Natural killer cell (primary cell): ENCODE data around the gene RNF13. TPM values are rescaled to one million over a fixed set of nuclear protein-coding genes. Genes with fewer than 3 reads are reported as not detected.
"Not testable (repeated sequence)": the region's sequence is repeated elsewhere in the genome, so short reads cannot be mapped to it uniquely, and the experiment has no call there.

Experiments used
- ATAC-seq, 3 donors: fragments of 150-1000 bp in 2 of 3; fragments of 200-7000 bp in 1 of 3; cut with Tn5 transposase; 1 replicate in 1 of 3; 2 replicates in 2 of 3; pipeline ENCODE4 v1.10.0; 2021; ENCODE audit warnings: mild to moderate bottlenecking in 2 of 3, moderate library complexity in 2 of 3
- DNase-seq, 2 donors: peaks; one replicate each; pipeline versions ENCODE4 v3.0.0 to v3.0.0-alpha.2; 2013 to 2021; ENCODE audit warnings: mixed read lengths in 1 of 2
- H3K27ac ChIP-seq: one replicate; pipeline ENCODE4 v1.5.1; 2013; ENCODE audit warnings: mild to moderate bottlenecking, low read length
- H3K27me3 ChIP-seq: one replicate; pipeline ENCODE4 v1.6.1; 2013; ENCODE audit warnings: low read length; ENCODE audit not compliant: control insufficient read depth, insufficient read depth
- H3K36me3 ChIP-seq: one replicate; pipeline ENCODE4 v1.6.1; 2013; ENCODE audit warnings: low read length; ENCODE audit not compliant: control insufficient read depth, insufficient read depth
- H3K4me1 ChIP-seq: one replicate; pipeline ENCODE4 v1.6.1; 2013; ENCODE audit warnings: low read length; ENCODE audit not compliant: control insufficient read depth, insufficient read depth
- H3K4me3 ChIP-seq: one replicate; pipeline ENCODE4 v1.5.1; 2013; ENCODE audit warnings: low read length
- H3K9me3 ChIP-seq: one replicate; pipeline ENCODE4 v1.6.1; 2013; ENCODE audit warnings: low read length; ENCODE audit not compliant: control insufficient read depth, insufficient read depth
- H3K27ac Mint-ChIP-seq, 2 donors: one replicate each; pipeline ENCODE4 v1.8.0; 2022; ENCODE audit warnings: mild to moderate bottlenecking in 2 of 2, mixed read lengths in 2 of 2, moderate library complexity in 1 of 2
- H3K27me3 Mint-ChIP-seq, 2 donors: one replicate each; pipeline ENCODE4 v1.8.0; 2022; ENCODE audit warnings: low read depth in 2 of 2, mixed read lengths in 2 of 2
- H3K36me3 Mint-ChIP-seq: one replicate; pipeline ENCODE4 v1.8.0; 2022; ENCODE audit warnings: mixed read lengths
- H3K4me1 Mint-ChIP-seq, 2 donors: one replicate each; pipeline ENCODE4 v1.8.0; 2022; ENCODE audit warnings: mixed read lengths in 2 of 2
- H3K4me3 Mint-ChIP-seq: one replicate; pipeline ENCODE4 v1.8.0; 2022; ENCODE audit warnings: mild to moderate bottlenecking, moderate library complexity, mixed read lengths
- H3K9me3 Mint-ChIP-seq, 2 donors: one replicate each; pipeline ENCODE4 v1.8.0; 2022; ENCODE audit warnings: mixed read lengths in 2 of 2
- WGBS: methylation state at CpG from one replicate; pipeline ENCODE4 v1.1.7; 2013; ENCODE audit warnings: missing lambda C conversion rate; ENCODE audit not compliant: insufficient coverage; 5-methylcytosine and 5-hydroxymethylcytosine counted together
- intact Hi-C: fragments of 100-400 bp; cut with micrococcal nuclease; formaldehyde crosslinking; loops from one replicate; pipeline ENCODE4 v1.14.2; 2022
- total RNA-seq, 4 donors: library from RNA; stranded (reverse); fragments of 120-200 nt in 1 of 4; gene quantifications; one replicate each; pipeline versions ENCODE4 v1.2.3 to v1.2.4, GENCODE V29; 2013 to 2022
- TF ChIP-seq, protein P1 (sequence below): fragments of 200-600 bp; IDR thresholded peaks from one replicate; pipeline ENCODE4 v1.8.0; 2022; ENCODE audit warnings: antibody characterized with exemption

Gene RNF13
- total RNA-seq, 3 donors from 2014 or later (not counting 1 experiment from before 2014, with no cell fraction given): 57.4 to 69.7 (median 66.6) TPM

DNA sequence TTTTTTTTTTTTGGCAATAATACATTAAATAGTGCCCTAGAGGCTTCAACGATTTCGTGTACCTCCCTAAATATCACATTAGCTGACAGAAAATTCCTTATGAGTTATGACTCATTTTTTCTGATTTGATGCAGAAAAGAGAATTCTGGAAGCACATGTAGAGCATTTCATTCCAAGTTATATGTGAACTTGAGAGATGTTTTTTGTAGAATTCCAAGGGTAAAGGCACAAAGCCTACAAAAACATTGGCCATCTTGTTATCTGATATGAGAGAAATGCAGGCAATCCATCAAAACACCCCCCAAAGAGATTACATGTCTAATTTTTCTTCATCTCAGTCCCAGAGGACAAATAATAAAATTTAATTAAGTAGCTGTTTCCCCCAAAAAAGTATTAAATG is 164.4 kb downstream of the RNF13 start:
- peaks cover 0 to under 1% of the 10 kb centered on the region in 2 donors for H3K4me1 Mint-ChIP-seq
- no peak for ATAC-seq
- DNase-seq: no peak
- H3K27ac ChIP-seq: no peak overlapping the region
- H3K4me3 ChIP-seq: no peak overlapping the region
- no peak overlapping the region for H3K4me3 Mint-ChIP-seq
- TF ChIP-seq, protein P1, sequence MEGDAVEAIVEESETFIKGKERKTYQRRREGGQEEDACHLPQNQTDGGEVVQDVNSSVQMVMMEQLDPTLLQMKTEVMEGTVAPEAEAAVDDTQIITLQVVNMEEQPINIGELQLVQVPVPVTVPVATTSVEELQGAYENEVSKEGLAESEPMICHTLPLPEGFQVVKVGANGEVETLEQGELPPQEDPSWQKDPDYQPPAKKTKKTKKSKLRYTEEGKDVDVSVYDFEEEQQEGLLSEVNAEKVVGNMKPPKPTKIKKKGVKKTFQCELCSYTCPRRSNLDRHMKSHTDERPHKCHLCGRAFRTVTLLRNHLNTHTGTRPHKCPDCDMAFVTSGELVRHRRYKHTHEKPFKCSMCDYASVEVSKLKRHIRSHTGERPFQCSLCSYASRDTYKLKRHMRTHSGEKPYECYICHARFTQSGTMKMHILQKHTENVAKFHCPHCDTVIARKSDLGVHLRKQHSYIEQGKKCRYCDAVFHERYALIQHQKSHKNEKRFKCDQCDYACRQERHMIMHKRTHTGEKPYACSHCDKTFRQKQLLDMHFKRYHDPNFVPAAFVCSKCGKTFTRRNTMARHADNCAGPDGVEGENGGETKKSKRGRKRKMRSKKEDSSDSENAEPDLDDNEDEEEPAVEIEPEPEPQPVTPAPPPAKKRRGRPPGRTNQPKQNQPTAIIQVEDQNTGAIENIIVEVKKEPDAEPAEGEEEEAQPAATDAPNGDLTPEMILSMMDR: no peak
- WGBS: no CpG with 5 or more reads among the region's 2 CpGs
- no peaks in the 10 kb centered on the region for H3K36me3 Mint-ChIP-seq
- no peaks in the 10 kb centered on the region for H3K4me1 ChIP-seq
- H3K9me3 Mint-ChIP-seq: no peaks in the 10 kb centered on the region
- intact Hi-C loops: no loop called here
- peaks cover 17 to 37% of the 10 kb centered on the region in 2 donors for H3K27me3 Mint-ChIP-seq
- no peaks in the 10 kb centered on the region for H3K9me3 ChIP-seq
- H3K27ac Mint-ChIP-seq: no peak overlapping the region
- peaks cover 4% of the 10 kb centered on the region for H3K27me3 ChIP-seq
- H3K36me3 ChIP-seq: no peaks in the 10 kb centered on the region

DNA sequence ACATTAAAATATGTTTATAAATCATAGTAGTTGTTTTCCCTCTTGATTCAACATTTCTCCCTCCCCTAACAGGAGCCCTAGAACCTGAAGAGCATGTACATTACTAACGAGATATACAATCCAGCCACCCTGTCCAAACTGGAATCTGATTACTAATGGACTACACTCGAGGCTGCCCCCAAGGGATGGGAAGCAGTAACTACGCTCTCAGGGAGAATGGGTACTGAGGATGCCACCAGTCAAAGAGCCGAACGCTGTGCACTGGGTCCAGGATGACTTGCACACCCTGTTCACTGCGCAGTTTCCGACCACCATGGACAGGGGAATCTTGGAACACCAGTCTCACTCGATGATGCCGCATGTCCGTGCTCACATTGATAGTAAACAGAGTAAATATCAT is 169.0 kb downstream of the RNF13 start:
- no CpG with 5 or more reads among the region's 10 CpGs for WGBS
- ATAC-seq: peak in 2 of 3 donors; percentile 49 to 63
- H3K9me3 Mint-ChIP-seq, H3K27ac ChIP-seq, DNase-seq, H3K4me3 Mint-ChIP-seq, H3K4me1 ChIP-seq, H3K4me1 Mint-ChIP-seq, H3K36me3 ChIP-seq, H3K27ac Mint-ChIP-seq, H3K27me3 ChIP-seq, H3K9me3 ChIP-seq, H3K4me3 ChIP-seq, H3K36me3 Mint-ChIP-seq, intact Hi-C loops: not testable (repeated sequence)
- H3K27me3 Mint-ChIP-seq: peaks cover 14 to 21% of the 10 kb centered on the region in 2 donors

DNA sequence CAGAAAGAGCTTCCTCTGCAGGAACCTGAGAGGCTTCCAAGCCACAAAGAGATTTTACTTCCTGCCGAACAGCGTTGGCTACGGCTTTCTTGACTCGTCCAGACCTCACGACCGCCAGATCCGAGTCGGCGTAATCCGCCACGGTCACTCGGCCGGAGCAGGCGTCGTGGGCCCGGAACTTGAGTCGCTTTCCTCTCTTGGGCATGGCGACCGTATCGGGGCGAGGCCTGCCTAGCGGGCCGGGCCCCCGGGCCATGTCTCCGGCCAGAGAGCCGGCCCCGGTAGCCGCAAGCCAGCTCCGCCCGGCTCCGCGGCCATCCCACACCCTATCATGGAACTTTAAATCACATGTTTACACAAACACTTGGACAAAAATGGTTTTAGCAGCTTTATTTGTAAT is 170.0 kb downstream of the RNF13 start:
- H3K9me3 Mint-ChIP-seq, H3K4me1 ChIP-seq, H3K4me3 Mint-ChIP-seq, H3K27ac Mint-ChIP-seq, H3K4me1 Mint-ChIP-seq, H3K36me3 ChIP-seq, H3K4me3 ChIP-seq, DNase-seq, H3K36me3 Mint-ChIP-seq, intact Hi-C loops, H3K27me3 ChIP-seq, H3K27ac ChIP-seq, ATAC-seq, H3K9me3 ChIP-seq: not testable (repeated sequence)
- 93% methylated on average over 32 of the region's 32 CpGs for WGBS
- H3K27me3 Mint-ChIP-seq: peaks cover 12 to 15% of the 10 kb centered on the region in 2 donors

DNA sequence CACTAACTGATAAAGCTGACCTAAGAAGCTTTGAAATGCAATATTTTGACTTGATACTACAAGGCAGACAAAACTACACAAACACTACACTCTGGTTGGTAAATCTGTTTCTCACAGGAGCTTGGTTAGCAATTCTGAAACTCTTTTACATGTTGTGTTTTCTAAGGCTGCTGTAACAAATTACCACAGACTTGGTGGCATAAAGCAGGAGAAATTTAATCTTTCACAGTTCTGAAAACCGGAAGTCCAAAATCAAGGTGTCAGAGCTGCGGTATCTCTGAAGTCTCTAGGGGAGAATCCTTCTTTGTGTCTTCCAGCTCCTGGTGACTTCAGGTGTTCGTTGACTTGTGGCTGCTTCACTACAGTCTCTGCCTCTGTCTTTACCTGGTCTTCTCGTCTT is 170.6 kb downstream of the RNF13 start:
- Histone ChIP-seq H3K9me3 (no peaks in the 10 kb centered on the region), H3K4me1 (no peaks in the 10 kb centered on the region), H3K36me3 (no peaks in the 10 kb centered on the region), H3K27ac (no peak overlapping the region), H3K27me3 (no peaks in the 10 kb centered on the region), H3K4me3 (no peak overlapping the region)
- H3K4me1 Mint-ChIP-seq: no peaks in the 10 kb centered on the region
- H3K4me3 Mint-ChIP-seq: no peak overlapping the region
- H3K9me3 Mint-ChIP-seq: no peaks in the 10 kb centered on the region
- ATAC-seq: no peak
- H3K36me3 Mint-ChIP-seq: no peaks in the 10 kb centered on the region
- DNase-seq: no peak
- WGBS: 87% methylated on average over 4 of the region's 4 CpGs
- H3K27ac Mint-ChIP-seq: no peak overlapping the region
- intact Hi-C loops: no loop called here
- H3K27me3 Mint-ChIP-seq: peaks cover 13 to 21% of the 10 kb centered on the region in 2 donors
- TF ChIP-seq, protein P1: no peak
